Tibial nerve (tissue), 4 donors: ENCODE data around the gene LAMB4. TPM values are rescaled to one million over a fixed set of nuclear protein-coding genes. Genes with fewer than 3 reads are reported as not detected.

Source experiments
- DNase-seq, 2 donors: peaks; one replicate each; pipeline ENCODE4 v3.0.0-alpha.2; 2019; ENCODE audit warnings: low spot score in 2 of 2
- H3K27ac ChIP-seq, 4 donors: fragments of 200-600 bp; sonication (generic) in 3 of 4; one replicate each; pipeline ENCODE4 v1.5.1; 2017 to 2019; ENCODE audit warnings: mild to moderate bottlenecking in 1 of 4
- H3K27me3 ChIP-seq, 2 donors: fragments of 200-600 bp; sonication (generic) in 1 of 2; one replicate each; pipeline versions ENCODE4 v1.5.1 to v1.6.0; 2017 to 2019
- H3K36me3 ChIP-seq, 3 donors: fragments of 200-600 bp; sonication (generic); one replicate each; pipeline ENCODE4 v1.5.1; 2018 to 2019
- H3K4me1 ChIP-seq, 4 donors: fragments of 200-600 bp; sonication (generic) in 3 of 4; one replicate each; pipeline ENCODE4 v1.5.1; 2017 to 2019
- H3K4me3 ChIP-seq, 4 donors: fragments of 200-600 bp; sonication (generic) in 3 of 4; one replicate each; pipeline ENCODE4 v1.5.1; 2017 to 2019; ENCODE audit warnings: mild to moderate bottlenecking in 1 of 4, moderate library complexity in 1 of 4
- H3K9me3 ChIP-seq, 4 donors: fragments of 200-600 bp; sonication (generic) in 3 of 4; one replicate each; pipeline ENCODE4 v1.5.1; 2017 to 2019
- CTCF ChIP-seq, 5 experiments: fragments of 200-600 bp in 3 of 5; fragments of 450-650 bp in 2 of 5; sonication (generic) in 3 of 5; IDR thresholded peaks; one replicate each; pipeline ENCODE4 v1.5.1; 2016 to 2019; ENCODE audit warnings: antibody characterized with exemption in 5 of 5, mild to moderate bottlenecking in 3 of 5, moderate library complexity in 2 of 5
- EP300 ChIP-seq, 2 donors: sonication (generic); formaldehyde crosslinking; IDR thresholded peaks; one replicate each; pipeline ENCODE4 v1.6.1; 2017; ENCODE audit warnings: antibody characterized with exemption in 2 of 2, mild to moderate bottlenecking in 1 of 2
- POLR2A ChIP-seq, 2 donors: fragments of 450-650 bp; IDR thresholded peaks; one replicate each; pipeline ENCODE4 v1.6.1; 2017; ENCODE audit warnings: antibody characterized with exemption in 2 of 2, mild to moderate bottlenecking in 2 of 2, moderate library complexity in 2 of 2
- WGBS, 2 donors: methylation state at CpG; one replicate each; pipeline ENCODE4 v1.1.5; 2018; 5-methylcytosine and 5-hydroxymethylcytosine counted together
- total RNA-seq, 4 donors: library from RNA; depleted of rRNA; stranded (reverse); fragments of >200 nt; gene quantifications; one replicate each; pipeline ENCODE4 v1.1.0, GENCODE V29; 2016

LAMB4 gene
- total RNA-seq, 4 donors from 2014 or later = 0.22 to 1.2 (median 0.42) TPM; not detected in 1

GRCh38 chr7:108000875-108001763 lies 129.0 kb downstream of the LAMB4 start:
- Histone ChIP-seq H3K36me3 (peaks cover 0 to 13% (median 0%) of the 10 kb centered on the region in 3 donors), H3K4me1 (peaks cover 0 to 69% (median 24%) of the 10 kb centered on the region in 4 donors), H3K27ac (peak overlapping the region; percentile 84 to 91 (median 88)), H3K27me3 (no peaks in the 10 kb centered on the region), H3K9me3 (no peaks in the 10 kb centered on the region), H3K4me3 (peak overlapping the region; percentile 62 to 90 (median 82))
- no peak for DNase-seq
- WGBS, 2 donors = 12 to 15% methylated on average over 27 to 36 of the region's 37 CpGs
- TF ChIP-seq CTCF (IDR thresholded peaks at IDR 0.05) = no peak
- peak in 1 of 2 donors; percentile 42 for TF ChIP-seq EP300 (IDR thresholded peaks at IDR 0.05)
- no peak for TF ChIP-seq POLR2A (IDR thresholded peaks at IDR 0.05)

GRCh38 chr7:107999779-108000560 lies 130.2 kb downstream of the LAMB4 start:
- H3K27me3 ChIP-seq = no peaks in the 10 kb centered on the region
- peak overlapping the region; percentile 29 to 91 (median 86) for H3K27ac ChIP-seq
- peak overlapping the region in 2 of 4 donors; percentile 82 to 90 for H3K4me3 ChIP-seq
- 44 to 52% methylated on average over 4 of the region's 4 CpGs for WGBS, 2 donors
- H3K9me3 ChIP-seq = no peaks in the 10 kb centered on the region
- H3K4me1 ChIP-seq = peaks cover 1 to 81% (median 35%) of the 10 kb centered on the region in 4 donors
- TF ChIP-seq EP300 (IDR thresholded peaks at IDR 0.05) (no peak), CTCF (IDR thresholded peaks at IDR 0.05) (no peak), POLR2A (IDR thresholded peaks at IDR 0.05) (no peak)
- peaks cover 0 to 13% (median 0%) of the 10 kb centered on the region in 3 donors for H3K36me3 ChIP-seq
- no peak for DNase-seq

- DNase-seq = no peak
- Histone ChIP-seq H3K4me3 (peak overlapping the region in 2 of 4 donors; percentile 10 to 90), H3K27me3 (no peaks in the 10 kb centered on the region), H3K36me3 (peaks cover 0 to 13% (median 0%) of the 10 kb centered on the region in 3 donors), H3K9me3 (no peaks in the 10 kb centered on the region), H3K27ac (peak overlapping the region; percentile 9 to 91 (median 63)), H3K4me1 (peaks cover 4 to 83% (median 41%) of the 10 kb centered on the region in 4 donors)
- 42 to 48% methylated on average over 3 of the region's 3 CpGs for WGBS, 2 donors
- TF ChIP-seq CTCF (IDR thresholded peaks at IDR 0.05) (no peak), POLR2A (IDR thresholded peaks at IDR 0.05) (no peak), EP300 (IDR thresholded peaks at IDR 0.05) (no peak)
These were observed 131.3 kb downstream of the LAMB4 start for GRCh38 chr7:107998660-107999480.

GRCh38 chr7:107998150-107998549 lies 132.0 kb downstream of the LAMB4 start:
- no peak for TF ChIP-seq EP300 (IDR thresholded peaks at IDR 0.05)
- H3K4me3 ChIP-seq = no peak overlapping the region
- WGBS, 2 donors = 31 to 60% methylated on average over 2 of the region's 2 CpGs

More at GRCh38 chr7:107998150-107998549, 132.0 kb downstream of the LAMB4 start:
- no peak for DNase-seq
- H3K4me1 ChIP-seq = peaks cover 4 to 83% (median 42%) of the 10 kb centered on the region in 4 donors
- H3K27ac ChIP-seq = peak overlapping the region in 3 of 4 donors; percentile 38 to 91 (median 88)
- peaks cover 0 to 19% (median 0%) of the 10 kb centered on the region in 3 donors for H3K36me3 ChIP-seq
- H3K27me3 ChIP-seq = no peaks in the 10 kb centered on the region
- H3K9me3 ChIP-seq = no peaks in the 10 kb centered on the region
